NCI-H2029 (cell line): ENCODE results near the gene RGPD3.

ENCODE experiments used
- DNase-seq: peaks from one replicate; lab custom pipeline; 2025; lab: John Stamatoyannopoulos, UW

The RGPD3 gene

DNA sequence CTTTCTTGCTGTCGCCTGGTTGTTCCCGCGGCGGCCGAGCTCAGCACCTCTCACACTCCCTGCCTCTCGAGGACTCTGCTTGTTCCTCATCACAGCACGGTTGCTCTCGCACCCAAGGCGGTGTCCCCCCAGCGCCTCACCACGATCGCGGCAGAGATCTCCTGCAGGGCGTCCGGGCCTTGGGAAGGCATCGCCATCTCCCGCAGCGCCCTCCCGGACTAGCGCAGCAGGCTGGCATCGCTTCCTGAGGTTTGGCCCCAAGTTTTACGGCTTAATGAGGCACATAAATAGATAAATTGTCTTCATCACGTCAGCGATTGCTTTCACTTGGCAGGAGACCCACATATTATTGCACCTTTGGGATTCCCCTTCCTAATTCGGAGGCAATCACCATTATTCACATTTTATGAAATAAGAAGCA, 125.4 kb downstream of the RGPD3 start:
- no peak for DNase-seq

- DNase-seq, result no peak
These were observed 126.5 kb downstream of the RGPD3 start for GRCh38 chr2:106341666-106342065.
